Heart left ventricle (tissue), 16 donors: ENCODE measurements around the gene AASS. TPM values are rescaled to one million over a fixed set of nuclear protein-coding genes. Genes with fewer than 3 reads are reported as not detected.

Experiments used
- ATAC-seq, 4 donors: fragments of 200-7000 bp; cut with Tn5 transposase; one replicate each; pipeline ENCODE4 v1.9.1; 2020 to 2022; ENCODE audit warnings: moderate library complexity in 4 of 4, mild to moderate bottlenecking in 3 of 4, moderate number of reproducible peaks in 1 of 4
- DNase-seq, 5 donors: peaks; one replicate each; pipeline ENCODE4 v3.0.0-alpha.2; 2020
- H3K27ac ChIP-seq, 12 donors: fragments of 200-600 bp; sonication (generic) in 4 of 12; one replicate each; pipeline versions ENCODE4 v1.5.0 to v1.8.0; 2016 to 2022; ENCODE audit warnings: mild to moderate bottlenecking in 2 of 12
- H3K27me3 ChIP-seq, 9 donors: fragments of 200-600 bp; sonication (generic) in 2 of 9; one replicate each; pipeline versions ENCODE4 v1.5.1 to v1.8.0; 2016 to 2022; ENCODE audit warnings: mild to moderate bottlenecking in 3 of 9
- H3K36me3 ChIP-seq, 9 donors: fragments of 200-600 bp; sonication (generic) in 2 of 9; one replicate each; pipeline versions ENCODE4 v1.5.0 to v1.8.0; 2018 to 2022; ENCODE audit warnings: mild to moderate bottlenecking in 2 of 9
- H3K4me1 ChIP-seq, 12 donors: fragments of 200-600 bp; sonication (generic) in 4 of 12; one replicate each; pipeline versions ENCODE4 v1.5.0 to v1.8.0; 2016 to 2022; ENCODE audit warnings: mild to moderate bottlenecking in 3 of 12
- H3K4me3 ChIP-seq, 12 donors: fragments of 200-600 bp; sonication (generic) in 4 of 12; one replicate each; pipeline versions ENCODE4 v1.5.0 to v1.8.0; 2017 to 2022; ENCODE audit warnings: mild to moderate bottlenecking in 9 of 12, moderate library complexity in 4 of 12
- H3K9me3 ChIP-seq, 12 donors: fragments of 200-600 bp; sonication (generic) in 4 of 12; one replicate each; pipeline versions ENCODE4 v1.5.0 to v1.8.0; 2016 to 2022; ENCODE audit warnings: mild to moderate bottlenecking in 1 of 12
- CTCF ChIP-seq, 12 donors: fragments of 200-600 bp; sonication (generic) in 4 of 12; IDR thresholded peaks; one replicate each; pipeline versions ENCODE4 v1.5.0 to v1.8.0; 2018 to 2022; ENCODE audit warnings: antibody characterized with exemption in 12 of 12, mild to moderate bottlenecking in 5 of 12
- POLR2A ChIP-seq, 2 donors: fragments of 450-650 bp; IDR thresholded peaks; one replicate each; pipeline ENCODE4 v1.6.1; 2017; ENCODE audit warnings: antibody characterized with exemption in 2 of 2, mild to moderate bottlenecking in 2 of 2, moderate library complexity in 2 of 2
- WGBS, 4 donors: extraction: QIAGEN DNeasy Blood & Tissue Kit in 2 of 4; methylation state at CpG; one replicate each; pipeline versions ENCODE4 v1.1.5 to v1.1.7; 2013 to 2018; 5-methylcytosine and 5-hydroxymethylcytosine counted together
- intact Hi-C, 10 donors: fragments of 100-400 bp; cut with DNase I; formaldehyde crosslinking; loops; one replicate each; pipeline versions ENCODE4 v1.11.1 to v1.14.2; 2022
- polyA plus RNA-seq, 2 donors: library from polyadenylated mRNA; stranded (reverse); fragments of 200-250 nt; gene quantifications; one replicate each; pipeline ENCODE4 v1.2.3, GENCODE V29; 2013
- total RNA-seq, 9 donors: library from RNA; depleted of rRNA in 2 of 9; stranded (reverse); fragments of >200 nt in 2 of 9; fragmentation: NEBNext Ultra II Directional in 3 of 9; extraction: Animal tissue kit (Norgen Biotek cat#: 25700) in 3 of 9; gene quantifications; one replicate each; pipeline versions ENCODE4 v1.1.0 to v1.2.4, GENCODE V29; 2016 to 2023
- donor health status: ischemic (EF 13 %, LVEDD 7.1; RV severe dilation, severe dysfunction).
- donor health status: healthy with polysubstance abuse.
- donor health status: DM: no; HTN: yes; CAD: no.
- donor health status: DM: no; HTN: no; CAD: no.
- donor health status: ischemic (EF 25% LVEDD 6.9; RV normal size, moderate dysfunction).
- donor health status: ischemic (EF 25% LVEDD 5.7; RV mildly dilated, moderate dysfunction).
- donor health status: healthy.
- donor health status: DM: yes; HTN: yes; CAD: no.
- donor health status: ischemic (EF 35%, LVEDD 5.7; RV mildly dilated, moderate dysfunction).
- donor health status: nonischemic (EF 11% LVEDD 7.7; RV severe dilation, severe dysfunction).
- donor health status: DM: yes; HTN: yes; CAD: no.
- donor health status: PGD.
- donor health status: ischemic (EF 29% LVEDD 5.4; RV normal size, mild dysfunction).
- donor health status: nonischemic (EF 23%, LVEDD 6.1; RV moderate dilation, normal function).

The AASS gene
- total and polyA plus RNA-seq, 11 donors, result 10.3 to 90.1 (median 32.2) TPM

GRCh38 chr7:122073635-122074034, 70.4 kb downstream of the AASS start:
- Histone ChIP-seq H3K4me3 (no peak overlapping the region), H3K36me3 (peaks cover 0 to 46% (median 28%) of the 10 kb centered on the region in 9 donors), H3K9me3 (no peaks in the 10 kb centered on the region), H3K4me1 (no peaks in the 10 kb centered on the region), H3K27me3 (no peaks in the 10 kb centered on the region), H3K27ac (no peak overlapping the region)
- no peak for DNase-seq
- no peak for ATAC-seq
- TF ChIP-seq POLR2A (IDR thresholded peaks at IDR 0.05) (no peak), CTCF (IDR thresholded peaks at IDR 0.05) (no peak)
- 76 to 87% (median 80%) methylated on average over 3 of the region's 3 CpGs for WGBS, 4 donors
- intact Hi-C loops, result no loop called here

- H3K9me3 ChIP-seq, result no peaks in the 10 kb centered on the region
- WGBS, 4 donors, result 87 to 92% (median 88%) methylated on average over 6 of the region's 6 CpGs
- H3K27me3 ChIP-seq, result no peaks in the 10 kb centered on the region
- H3K4me1 ChIP-seq, result no peaks in the 10 kb centered on the region
- H3K4me3 ChIP-seq, result no peak overlapping the region
- no peak for ATAC-seq
- peaks cover 0 to 40% (median 22%) of the 10 kb centered on the region in 9 donors for H3K36me3 ChIP-seq
- DNase-seq, result no peak
- TF ChIP-seq CTCF (IDR thresholded peaks at IDR 0.05) (no peak), POLR2A (IDR thresholded peaks at IDR 0.05) (no peak)
- intact Hi-C loops, result no loop called here
- no peak overlapping the region for H3K27ac ChIP-seq
Measured at GRCh38 chr7:122072924-122073599, 71.0 kb downstream of the AASS start.

- Histone ChIP-seq H3K27me3 (no peaks in the 10 kb centered on the region), H3K4me3 (no peak overlapping the region), H3K36me3 (peaks cover 0 to 32% (median 14%) of the 10 kb centered on the region in 9 donors), H3K4me1 (no peaks in the 10 kb centered on the region), H3K27ac (no peak overlapping the region), H3K9me3 (no peaks in the 10 kb centered on the region)
- 93 to 100% (median 94%) methylated on average over 2 of the region's 2 CpGs for WGBS, 4 donors
- no peak for ATAC-seq
- DNase-seq, result no peak
- TF ChIP-seq POLR2A (IDR thresholded peaks at IDR 0.05) (no peak), CTCF (IDR thresholded peaks at IDR 0.05) (no peak)
- intact Hi-C loops, result no loop called here
Measured at GRCh38 chr7:122072272-122072671, 71.8 kb downstream of the AASS start.

GRCh38 chr7:122070834-122071233, 73.2 kb downstream of the AASS start:
- no peak overlapping the region for H3K4me3 ChIP-seq
- no peaks in the 10 kb centered on the region for H3K4me1 ChIP-seq
- no peaks in the 10 kb centered on the region for H3K27me3 ChIP-seq
- intact Hi-C loops, result no loop called here
- H3K27ac ChIP-seq, result no peak overlapping the region
- H3K36me3 ChIP-seq, result peaks cover 0 to 18% (median 9%) of the 10 kb centered on the region in 9 donors
- TF ChIP-seq CTCF (IDR thresholded peaks at IDR 0.05) (no peak), POLR2A (IDR thresholded peaks at IDR 0.05) (no peak)
- H3K9me3 ChIP-seq, result no peaks in the 10 kb centered on the region
- WGBS, 4 donors, result 92 to 99% (median 95%) methylated on average over 3 of the region's 3 CpGs
- DNase-seq (no peak), ATAC-seq (no peak)
